Activated CD4-positive, alpha-beta T cell treated with anti-CD3 and anti-CD28 coated beads, Interleukin-2, Interleukin-6, amounts not matched to agents 100 ng/mL and 50 ng/mL, durations not matched to agents 16 hours and 8 hours (primary cell): Measurements from ENCODE around the gene DMXL2.
A peak's percentile ranks its signal among the peaks of the same experiment; 100 is the strongest.

ENCODE experiments used
- DNase-seq: peaks from one replicate; pipeline ENCODE4 v3.0.0-alpha.2; 2020

Gene DMXL2

DNA sequence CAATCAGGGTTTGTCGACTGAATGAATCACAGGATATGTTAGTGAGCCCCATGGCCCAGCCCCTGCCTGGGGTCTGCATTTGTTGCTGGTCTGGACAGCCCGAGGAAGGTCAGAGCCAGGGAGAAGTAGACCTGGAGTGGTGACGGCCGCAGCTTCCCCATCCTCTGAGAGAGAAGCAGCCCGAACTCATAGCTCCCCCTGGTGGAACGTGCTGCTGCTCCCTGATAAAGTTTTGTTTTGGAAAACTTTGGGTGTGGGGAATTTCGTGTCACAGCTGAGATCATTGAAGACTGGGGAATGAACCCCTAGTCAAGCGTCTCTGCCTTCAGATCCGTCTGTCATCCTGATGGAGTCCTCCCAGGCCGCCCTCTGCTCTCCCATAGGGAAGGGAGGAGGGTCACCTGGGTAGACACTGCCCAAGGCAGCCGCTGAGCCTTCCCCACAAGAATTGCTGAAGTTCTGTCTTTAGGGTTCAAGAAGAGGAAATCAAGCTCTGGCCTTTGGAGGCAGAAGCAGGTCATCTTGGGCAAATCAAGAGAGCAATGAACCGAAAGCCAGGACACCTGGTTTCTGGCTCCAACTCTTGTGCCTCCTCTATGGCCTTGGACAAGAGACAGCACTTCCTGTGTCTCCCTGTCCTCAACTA lies 220.6 kb downstream of the DMXL2 start:
- peak; percentile 8 for DNase-seq

DNA sequence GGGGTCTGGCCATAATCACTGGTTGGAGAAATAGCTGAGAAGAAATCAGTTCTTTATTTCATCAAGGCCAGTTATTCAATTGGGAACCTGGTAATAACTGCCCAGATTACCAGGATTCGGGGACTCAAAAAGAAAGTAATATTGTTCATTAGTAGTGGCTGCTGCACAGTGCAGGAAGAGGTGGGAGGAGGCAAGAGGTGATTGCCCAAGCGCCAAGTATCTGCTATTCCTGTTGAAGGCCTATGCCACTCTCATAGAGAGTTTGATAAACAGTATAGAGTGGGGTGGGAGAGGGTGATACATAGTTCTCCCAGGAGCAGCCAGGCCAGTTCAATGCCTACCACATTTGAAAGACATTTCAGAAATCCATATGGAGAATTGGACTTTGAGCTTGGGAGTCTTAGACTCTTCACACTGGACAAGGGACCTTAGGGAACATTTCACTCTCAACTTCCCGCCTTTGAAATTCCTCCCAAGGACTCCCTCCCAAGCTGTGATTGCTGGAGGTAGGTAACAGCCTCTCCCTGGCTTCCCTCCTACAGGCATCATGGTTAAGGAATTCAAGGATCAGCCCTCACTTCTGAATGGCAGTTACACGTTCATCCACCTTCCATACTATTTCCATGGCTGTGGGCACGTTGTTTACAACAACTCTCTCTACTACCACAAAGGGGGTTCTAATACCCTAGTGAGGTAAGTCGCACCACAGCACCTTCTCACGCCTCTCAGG lies 221.4 kb downstream of the DMXL2 start:
- DNase-seq = no peak

DNA sequence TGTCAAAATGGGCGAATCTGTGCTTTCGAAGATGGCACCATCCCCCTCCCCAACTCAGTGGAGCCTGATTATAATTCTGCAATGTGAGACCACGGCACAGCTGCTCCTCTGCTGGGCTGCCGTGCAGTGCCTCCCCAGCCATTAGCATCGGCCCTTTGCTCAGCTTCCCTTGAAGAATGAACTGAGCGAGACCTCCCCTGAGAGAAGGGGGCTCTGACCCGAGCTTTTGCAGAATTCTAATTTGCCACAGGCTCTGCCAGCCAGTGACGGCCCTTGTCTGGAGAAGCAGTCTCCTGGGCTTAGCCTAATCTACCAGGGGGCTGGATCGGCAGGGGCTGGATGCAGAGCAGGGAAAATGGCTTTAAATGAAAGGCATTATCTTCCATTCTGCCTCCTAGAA lies 223.9 kb downstream of the DMXL2 start:
- no peak for DNase-seq
